NCI-H526 treated with DMSO at 0.1 percent for 48 hours (cell line): ENCODE results near the gene CLEC4G.

Source experiments
- DNase-seq: peaks from one replicate; lab custom pipeline; 2025; lab: John Stamatoyannopoulos, UW

CLEC4G gene

GRCh38 chr19:7697721-7698287, 34.1 kb downstream of the CLEC4G start:
- DNase-seq, result no peak

GRCh38 chr19:7694499-7694898, 37.4 kb downstream of the CLEC4G start:
- no peak for DNase-seq

- no peak for DNase-seq
These were observed 39.4 kb downstream of the CLEC4G start for GRCh38 chr19:7692417-7693088.

GRCh38 chr19:7691497-7691896, 40.4 kb downstream of the CLEC4G start:
- DNase-seq, result no peak

GRCh38 chr19:7690779-7691258, 41.1 kb downstream of the CLEC4G start:
- DNase-seq, result no peak

- DNase-seq, result no peak
These were observed 42.7 kb downstream of the CLEC4G start for GRCh38 chr19:7689165-7689564.

- no peak for DNase-seq
These were observed 44.7 kb downstream of the CLEC4G start for GRCh38 chr19:7687177-7687576.

- no peak for DNase-seq
These were observed 46.1 kb downstream of the CLEC4G start for GRCh38 chr19:7685546-7686445.

GRCh38 chr19:7682175-7682855, 49.6 kb downstream of the CLEC4G start:
- no peak for DNase-seq

GRCh38 chr19:7681340-7682174, 50.4 kb downstream of the CLEC4G start:
- DNase-seq, result peak; percentile 5

GRCh38 chr19:7680606-7681339, 51.1 kb downstream of the CLEC4G start, which contains the start of gene TRAPPC5:
Gene TRAPPC5, plus strand, starts transcription at chr19:7680833. Its CDS starts 1,421 bp downstream, at chr19:7682254.
- peak; percentile 23 for DNase-seq

- no peak for DNase-seq
These were observed 51.9 kb downstream of the CLEC4G start for GRCh38 chr19:7679771-7680605.

GRCh38 chr19:7678971-7679751, 52.7 kb downstream of the CLEC4G start:
- no peak for DNase-seq
